A549 (cell line): ENCODE results near the gene C15orf39. TPM values are rescaled to one million over a fixed set of nuclear protein-coding genes. Genes with fewer than 3 reads are reported as not detected.

Source experiments
- ATAC-seq, 2 experiments: fragments of 200-7000 bp in 1 of 2; fragments of >200 bp in 1 of 2; cut with Nextera tagmentation in 1 of 2; cut with Tn5 transposase in 1 of 2; 3 replicates each; pipeline versions ENCODE4 v1.8.0 to v1.9.1; 2018 to 2020; ENCODE audit warnings: mild to moderate bottlenecking in 1 of 2, moderate library complexity in 1 of 2
- CTCF ChIA-PET: fragments of 300-600 bp; sonication (Branson Sonifier 250); formaldehyde crosslinking; extraction: SDS; loops from one replicate; lab custom pipeline; 2021; ENCODE audit warnings: antibody characterized with exemption, inconsistent platforms; lab: Yijun Ruan, JAX
- POLR2A ChIA-PET: fragments of 350-600 bp; formaldehyde crosslinking; extraction: SDS; loops from one replicate; lab custom pipeline; 2021; ENCODE audit warnings: antibody characterized with exemption, inconsistent platforms; lab: Yijun Ruan, JAX
- DNase-seq, 2 experiments: peaks; one replicate each; pipeline versions ENCODE4 v3.0.0 to v3.0.0-alpha.2; 2011 to 2016; ENCODE audit warnings: low read depth in 1 of 2, low spot score in 1 of 2
- FAIRE-seq: peaks from 2 replicates; lab custom pipeline; 2011; peaks lifted over from hg19 to GRCh38; lab: Jason Lieb, UNC
- H3K27ac ChIP-seq, 2 experiments: fragments of >200 bp; sonication (Bioruptor Twin); formaldehyde crosslinking; 3 replicates each; pipeline ENCODE4 v1.5.1; 2016 to 2017
- H3K4me1 ChIP-seq: fragments of >200 bp; sonication (Bioruptor Twin); formaldehyde crosslinking; 3 replicates; pipeline ENCODE4 v1.6.1; 2016
- H3K4me2 ChIP-seq: fragments of >200 bp; sonication (Bioruptor Twin); formaldehyde crosslinking; 3 replicates; pipeline ENCODE4 v1.6.1; 2016
- H3K4me3 ChIP-seq: fragments of >200 bp; sonication (Bioruptor Twin); formaldehyde crosslinking; 3 replicates; pipeline ENCODE4 v1.5.1; 2016
- H3K9me3 ChIP-seq: fragments of >200 bp; sonication (Bioruptor Twin); formaldehyde crosslinking; 3 replicates; pipeline ENCODE4 v1.6.1; 2016
- ATOH8 ChIP-seq: fragments of 250-450 bp; sonication (Bioruptor Pico); IDR thresholded peaks from 2 replicates; pipeline ENCODE4 v1.5.0; 2020; ENCODE audit warnings: low read depth, mild to moderate bottlenecking, moderate library complexity
- BHLHE40 ChIP-seq: IDR thresholded peaks from 2 replicates; pipeline ENCODE4 v1.6.1; 2012; ENCODE audit warnings: low read depth, low read length, inconsistent platforms
- CBX2 ChIP-seq: fragments of 200-600 bp; sonication (generic); IDR thresholded peaks from 2 replicates; pipeline ENCODE4 v1.6.1; 2016; ENCODE audit warnings: low read depth, mild to moderate bottlenecking, borderline replicate concordance
- EHMT2 ChIP-seq: fragments of 200-600 bp; sonication (generic); IDR thresholded peaks from 2 replicates; pipeline ENCODE4 v1.6.1; 2016; ENCODE audit warnings: antibody characterized with exemption, low read depth, mild to moderate bottlenecking, moderate library complexity
- EP300 ChIP-seq, 2 experiments: fragments of >200 bp; sonication (Bioruptor Twin); formaldehyde crosslinking; IDR thresholded peaks; 2 replicates in 1 of 2; 3 replicates in 1 of 2; pipeline ENCODE4 v1.6.1; 2016 to 2017
- ESRRA ChIP-seq: fragments of 150-350 bp; IDR thresholded peaks from 2 replicates; pipeline ENCODE4 v1.6.1; 2014; ENCODE audit warnings: mild to moderate bottlenecking, low read length, borderline replicate concordance
- FOSB ChIP-seq: fragments of 250-450 bp; sonication (Bioruptor Pico); IDR thresholded peaks from 2 replicates; pipeline ENCODE4 v1.5.0; 2020; ENCODE audit warnings: mild to moderate bottlenecking, moderate library complexity
- FOSL2 ChIP-seq, 2 experiments: fragments of 450-650 bp in 1 of 2; fragments of >200 bp in 1 of 2; sonication (Bioruptor Twin) in 1 of 2; formaldehyde crosslinking; IDR thresholded peaks; 2 replicates each; pipeline versions ENCODE4 v1.5.0 to v1.6.1; 2016 to 2020; ENCODE audit warnings: mild to moderate bottlenecking in 1 of 2, moderate library complexity in 1 of 2
- HEYL ChIP-seq: fragments of 250-450 bp; sonication (Bioruptor Pico); IDR thresholded peaks from 2 replicates; pipeline ENCODE4 v1.8.0; 2021; ENCODE audit warnings: mild to moderate bottlenecking, moderate library complexity
- HOXA7 ChIP-seq: fragments of 250-450 bp; sonication (Bioruptor Pico); IDR thresholded peaks from 2 replicates; pipeline ENCODE4 v1.5.0; 2020; ENCODE audit warnings: mild to moderate bottlenecking, moderate library complexity
- HOXB13 ChIP-seq: fragments of 250-450 bp; sonication (Bioruptor Pico); IDR thresholded peaks from 2 replicates; pipeline ENCODE4 v1.5.0; 2020; ENCODE audit warnings: low read depth, mild to moderate bottlenecking, moderate library complexity
- KDM1A ChIP-seq: fragments of 200-600 bp; sonication (generic); IDR thresholded peaks from 2 replicates; pipeline ENCODE4 v1.6.1; 2016; ENCODE audit warnings: low read depth, mild to moderate bottlenecking
- POLR2AphosphoS2 ChIP-seq: conservative IDR thresholded peaks from 2 replicates; pipeline ENCODE4 v1.6.1; 2012; ENCODE audit warnings: low read length, improper control_type of control experiment, inconsistent platforms
- RNF2 ChIP-seq: fragments of 200-600 bp; sonication (generic); IDR thresholded peaks from 2 replicates; pipeline ENCODE4 v1.6.1; 2016; ENCODE audit warnings: low read depth, mild to moderate bottlenecking, antibody characterized with exemption, moderate library complexity, borderline replicate concordance
- SMC3 ChIP-seq: fragments of >200 bp; sonication (Bioruptor Twin); formaldehyde crosslinking; IDR thresholded peaks from 3 replicates; pipeline ENCODE4 v1.6.1; 2018; ENCODE audit warnings: inconsistent platforms
- SREBF2 ChIP-seq: fragments of 450-650 bp; IDR thresholded peaks from 2 replicates; pipeline ENCODE4 v1.6.1; 2014; ENCODE audit warnings: mild to moderate bottlenecking, moderate library complexity
- TP53 ChIP-seq: fragments of 250-450 bp; sonication (Bioruptor Pico); IDR thresholded peaks from 2 replicates; pipeline ENCODE4 v1.5.0; 2021; ENCODE audit warnings: mild to moderate bottlenecking, moderate library complexity
- ZC3H11A ChIP-seq: fragments of 450-650 bp; IDR thresholded peaks from 2 replicates; pipeline ENCODE4 v1.6.1; 2014; ENCODE audit warnings: antibody characterized with exemption, mild to moderate bottlenecking
- ZFP36 ChIP-seq: fragments of 450-650 bp; IDR thresholded peaks from 2 replicates; pipeline ENCODE4 v1.6.1; 2014; ENCODE audit warnings: borderline replicate concordance; ENCODE audit not compliant: partially characterized antibody
- ZNF302 ChIP-seq: fragments of 250-450 bp; sonication (Bioruptor Pico); IDR thresholded peaks from 2 replicates; pipeline ENCODE4 v1.9.0; 2021; ENCODE audit warnings: inconsistent platforms, mild to moderate bottlenecking, moderate library complexity
- WGBS: methylation state at CpG from one replicate; pipeline ENCODE4 v1.1.6; 2017; ENCODE audit errors: missing lambda C conversion rate; 5-methylcytosine and 5-hydroxymethylcytosine counted together
- polyA plus RNA-seq, 4 experiments: library from polyadenylated mRNA; depleted of rRNA in 3 of 4; stranded (reverse); fragments of >200 nt; fragmentation: RNase III in 1 of 4; extraction: RNeasy Plus Mini Kit Qiagen cat#74134 plus additional on column Dnase treatment in 1 of 4; gene quantifications; 2 replicates in 3 of 4; 3 replicates in 1 of 4; pipeline ENCODE4 v1.2.3, GENCODE V29; 2011 to 2017
- TF ChIP-seq, protein P1 (sequence below): fragments of 200-600 bp; sonication (generic); IDR thresholded peaks from 2 replicates; pipeline ENCODE4 v1.6.1; 2016; ENCODE audit warnings: antibody characterized with exemption, mild to moderate bottlenecking, moderate library complexity
- TF ChIP-seq, protein P2 (sequence below): fragments of 450-650 bp; IDR thresholded peaks from 2 replicates; pipeline ENCODE4 v1.6.1; 2014; ENCODE audit warnings: antibody characterized with exemption
- TF ChIP-seq, protein P3 (sequence below): fragments of 250-450 bp; sonication (Bioruptor Pico); IDR thresholded peaks from 2 replicates; pipeline ENCODE4 v1.5.0; 2021; ENCODE audit warnings: mild to moderate bottlenecking, moderate library complexity, borderline replicate concordance

Gene C15orf39
- polyA plus RNA-seq, 2 of the 4 experiments (the other 2 are of a cell fraction), result 5.7 to 16.7 TPM

GRCh38 chr15:75194397-75194796, 7.3 kb upstream of the C15orf39 start:
- TF ChIP-seq CBX2 (no peak), FOSB (CRISPR knock-in tag) (no peak), HEYL (CRISPR knock-in tag) (no peak), ZFP36 (no peak), ATOH8 (CRISPR knock-in tag) (no peak), HOXA7 (CRISPR knock-in tag) (no peak), ZNF302 (CRISPR knock-in tag) (no peak), FOSL2 (IDR thresholded peaks at IDR 0.05) (no peak), FOSL2 (CRISPR knock-in tag; IDR thresholded peaks at IDR 0.05) (no peak), ZC3H11A (no peak)
- TF ChIP-seq, protein P1, sequence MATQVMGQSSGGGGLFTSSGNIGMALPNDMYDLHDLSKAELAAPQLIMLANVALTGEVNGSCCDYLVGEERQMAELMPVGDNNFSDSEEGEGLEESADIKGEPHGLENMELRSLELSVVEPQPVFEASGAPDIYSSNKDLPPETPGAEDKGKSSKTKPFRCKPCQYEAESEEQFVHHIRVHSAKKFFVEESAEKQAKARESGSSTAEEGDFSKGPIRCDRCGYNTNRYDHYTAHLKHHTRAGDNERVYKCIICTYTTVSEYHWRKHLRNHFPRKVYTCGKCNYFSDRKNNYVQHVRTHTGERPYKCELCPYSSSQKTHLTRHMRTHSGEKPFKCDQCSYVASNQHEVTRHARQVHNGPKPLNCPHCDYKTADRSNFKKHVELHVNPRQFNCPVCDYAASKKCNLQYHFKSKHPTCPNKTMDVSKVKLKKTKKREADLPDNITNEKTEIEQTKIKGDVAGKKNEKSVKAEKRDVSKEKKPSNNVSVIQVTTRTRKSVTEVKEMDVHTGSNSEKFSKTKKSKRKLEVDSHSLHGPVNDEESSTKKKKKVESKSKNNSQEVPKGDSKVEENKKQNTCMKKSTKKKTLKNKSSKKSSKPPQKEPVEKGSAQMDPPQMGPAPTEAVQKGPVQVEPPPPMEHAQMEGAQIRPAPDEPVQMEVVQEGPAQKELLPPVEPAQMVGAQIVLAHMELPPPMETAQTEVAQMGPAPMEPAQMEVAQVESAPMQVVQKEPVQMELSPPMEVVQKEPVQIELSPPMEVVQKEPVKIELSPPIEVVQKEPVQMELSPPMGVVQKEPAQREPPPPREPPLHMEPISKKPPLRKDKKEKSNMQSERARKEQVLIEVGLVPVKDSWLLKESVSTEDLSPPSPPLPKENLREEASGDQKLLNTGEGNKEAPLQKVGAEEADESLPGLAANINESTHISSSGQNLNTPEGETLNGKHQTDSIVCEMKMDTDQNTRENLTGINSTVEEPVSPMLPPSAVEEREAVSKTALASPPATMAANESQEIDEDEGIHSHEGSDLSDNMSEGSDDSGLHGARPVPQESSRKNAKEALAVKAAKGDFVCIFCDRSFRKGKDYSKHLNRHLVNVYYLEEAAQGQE, result no peak
- TF ChIP-seq, all 56 proteins: peak for 0
- no peak for ATAC-seq
- Histone ChIP-seq H3K4me3 (no peak overlapping the region), H3K4me1 (no peaks in the 10 kb centered on the region), H3K9me3 (no peaks in the 10 kb centered on the region), H3K4me2 (no peak overlapping the region), H3K27ac (no peak overlapping the region)
- 91% methylated on average over 3 of the region's 3 CpGs for WGBS
- DNase-seq, result no peak
- CTCF ChIA-PET, result interaction anchor here (1.6 to 7.0 kb wide), 4 partner anchors 7 to 164 kb away, joined by 8 to 43 read pairs (median 19); partner anchors contain the start of gene C15orf39
- no peak for FAIRE-seq
- POLR2A ChIA-PET, result no interaction called here

DNA sequence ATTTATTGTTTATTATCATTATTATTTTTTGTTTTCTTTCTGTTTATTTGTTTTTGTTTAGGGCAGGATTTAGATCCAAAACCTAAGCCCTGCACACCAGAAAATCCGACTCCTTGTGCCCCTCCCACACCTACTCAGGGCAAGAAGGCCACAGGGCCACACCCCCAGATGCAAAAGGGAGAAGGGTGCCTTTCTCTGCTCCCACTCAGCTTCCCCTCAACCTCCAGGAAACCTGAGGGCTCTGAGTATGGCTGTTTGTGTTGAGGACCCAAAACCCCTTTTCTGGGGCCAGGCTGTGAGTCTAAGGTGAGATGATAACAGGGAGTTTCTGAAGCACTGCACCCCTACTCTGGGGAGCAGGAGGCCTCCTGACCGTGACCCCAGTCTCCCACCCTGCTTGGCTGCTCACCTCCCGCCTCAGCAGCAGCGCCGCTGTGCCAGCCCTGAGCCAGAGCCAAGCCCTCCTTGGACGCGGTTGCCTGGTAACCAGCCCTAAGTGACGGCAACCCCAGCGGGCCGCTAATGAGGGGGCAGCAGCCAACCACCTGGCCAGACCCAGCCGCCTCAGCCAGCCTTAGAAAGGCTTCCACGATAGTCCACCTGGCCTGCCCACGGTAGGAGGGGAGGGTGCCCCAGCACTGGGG, 6.4 kb upstream of the C15orf39 start:
- no peak overlapping the region for H3K4me2 ChIP-seq
- no peaks in the 10 kb centered on the region for H3K9me3 ChIP-seq
- H3K4me3 ChIP-seq, result no peak overlapping the region
- DNase-seq, result no peak
- FAIRE-seq, result no peak
- ChIA-PET POLR2A (no interaction called here), CTCF (interaction anchor here (1.6 to 7.0 kb wide), 5 partner anchors 9 to 165 kb away, joined by 7 to 43 read pairs (median 14); no protein-coding TSS in a partner anchor)
- H3K27ac ChIP-seq, result no peak overlapping the region
- H3K4me1 ChIP-seq, result no peaks in the 10 kb centered on the region
- TF ChIP-seq SMC3, result no peak
- no peak for TF ChIP-seq BHLHE40
- TF ChIP-seq, protein P2, sequence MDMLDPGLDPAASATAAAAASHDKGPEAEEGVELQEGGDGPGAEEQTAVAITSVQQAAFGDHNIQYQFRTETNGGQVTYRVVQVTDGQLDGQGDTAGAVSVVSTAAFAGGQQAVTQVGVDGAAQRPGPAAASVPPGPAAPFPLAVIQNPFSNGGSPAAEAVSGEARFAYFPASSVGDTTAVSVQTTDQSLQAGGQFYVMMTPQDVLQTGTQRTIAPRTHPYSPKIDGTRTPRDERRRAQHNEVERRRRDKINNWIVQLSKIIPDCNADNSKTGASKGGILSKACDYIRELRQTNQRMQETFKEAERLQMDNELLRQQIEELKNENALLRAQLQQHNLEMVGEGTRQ, result no peak
- no peak for TF ChIP-seq KDM1A
- TF ChIP-seq POLR2AphosphoS2, result no peak
- TF ChIP-seq RNF2, result no peak
- no peak for TF ChIP-seq HOXB13 (CRISPR knock-in tag)
- no peak for TF ChIP-seq TP53
- TF ChIP-seq SREBF2, result no peak
- TF ChIP-seq, protein P3, sequence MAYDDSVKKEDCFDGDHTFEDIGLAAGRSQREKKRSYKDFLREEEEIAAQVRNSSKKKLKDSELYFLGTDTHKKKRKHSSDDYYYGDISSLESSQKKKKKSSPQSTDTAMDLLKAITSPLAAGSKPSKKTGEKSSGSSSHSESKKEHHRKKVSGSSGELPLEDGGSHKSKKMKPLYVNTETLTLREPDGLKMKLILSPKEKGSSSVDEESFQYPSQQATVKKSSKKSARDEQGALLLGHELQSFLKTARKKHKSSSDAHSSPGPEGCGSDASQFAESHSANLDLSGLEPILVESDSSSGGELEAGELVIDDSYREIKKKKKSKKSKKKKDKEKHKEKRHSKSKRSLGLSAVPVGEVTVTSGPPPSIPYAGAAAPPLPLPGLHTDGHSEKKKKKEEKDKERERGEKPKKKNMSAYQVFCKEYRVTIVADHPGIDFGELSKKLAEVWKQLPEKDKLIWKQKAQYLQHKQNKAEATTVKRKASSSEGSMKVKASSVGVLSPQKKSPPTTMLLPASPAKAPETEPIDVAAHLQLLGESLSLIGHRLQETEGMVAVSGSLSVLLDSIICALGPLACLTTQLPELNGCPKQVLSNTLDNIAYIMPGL, result no peak
- no peak for TF ChIP-seq ESRRA
- no peak for TF ChIP-seq FOSL2 (IDR thresholded peaks at IDR 0.05)
- no peak for TF ChIP-seq FOSL2 (CRISPR knock-in tag; IDR thresholded peaks at IDR 0.05)
- no peak for TF ChIP-seq HEYL (CRISPR knock-in tag)
- TF ChIP-seq EHMT2, result no peak
- TF ChIP-seq ZNF302 (CRISPR knock-in tag), result no peak
- TF ChIP-seq EP300 (IDR thresholded peaks at IDR 0.05), result no peak
- ATAC-seq, result no peak
- 89% methylated on average over 8 of the region's 13 CpGs for WGBS
